ENCODE measurements around the gene ELAC1. TPM values are rescaled to one million over a fixed set of nuclear protein-coding genes. Genes with fewer than 3 reads are reported as not detected.

Gene ELAC1
- total RNA-seq, 1 experiment from 2014 or later: 8.2 TPM

DNA sequence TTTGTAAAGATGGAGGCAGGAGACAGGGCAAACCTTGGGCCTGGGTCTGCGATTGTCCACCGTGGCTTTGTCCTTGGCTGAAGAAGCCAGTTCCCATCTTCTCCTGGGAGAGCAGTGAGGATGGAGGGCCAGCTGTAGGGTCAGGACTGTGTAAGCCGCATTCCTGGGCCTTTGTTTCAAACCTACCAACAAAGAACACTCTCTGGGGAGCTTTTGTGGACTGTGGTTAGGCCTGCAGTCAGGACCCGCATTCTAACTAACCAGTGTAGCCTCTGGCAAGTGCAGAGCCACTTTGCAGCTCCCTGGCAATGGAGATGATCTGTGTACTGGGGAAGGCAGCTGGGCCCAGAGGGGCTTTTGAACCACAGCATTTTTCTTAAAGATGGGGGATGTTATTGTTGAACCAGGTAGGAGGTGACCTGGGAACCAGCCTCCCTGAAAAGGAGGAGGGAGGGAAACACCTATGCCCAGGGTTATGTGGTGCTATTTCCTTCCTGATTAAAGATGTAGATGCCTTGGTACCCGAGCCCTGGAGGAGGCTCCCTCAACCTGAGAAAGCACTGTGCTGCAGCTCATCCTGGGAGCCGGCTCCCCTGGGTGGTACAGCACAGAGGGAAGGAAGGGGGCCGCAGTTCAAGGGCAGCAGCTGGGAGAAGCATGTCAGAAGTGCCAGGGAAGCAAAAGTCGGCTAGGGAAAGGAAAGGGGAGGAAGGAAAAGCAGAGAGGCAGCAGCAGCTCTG lies 49.5 kb downstream of the ELAC1 start:
- H3K4me1 ChIP-seq (replicated peaks): no peaks in the 10 kb centered on the region
- no peaks in the 10 kb centered on the region for H3K9me3 ChIP-seq (replicated peaks)
- H3K27me3 ChIP-seq (replicated peaks): no peaks in the 10 kb centered on the region
- no peak overlapping the region for H3K27ac ChIP-seq
- H3K4me3 ChIP-seq: no peak overlapping the region
- H3K36me3 ChIP-seq: no peaks in the 10 kb centered on the region
- DNase-seq (ENCODE audit: low read depth in 1 of 2, low spot score in 2 of 2): no peak

DNA sequence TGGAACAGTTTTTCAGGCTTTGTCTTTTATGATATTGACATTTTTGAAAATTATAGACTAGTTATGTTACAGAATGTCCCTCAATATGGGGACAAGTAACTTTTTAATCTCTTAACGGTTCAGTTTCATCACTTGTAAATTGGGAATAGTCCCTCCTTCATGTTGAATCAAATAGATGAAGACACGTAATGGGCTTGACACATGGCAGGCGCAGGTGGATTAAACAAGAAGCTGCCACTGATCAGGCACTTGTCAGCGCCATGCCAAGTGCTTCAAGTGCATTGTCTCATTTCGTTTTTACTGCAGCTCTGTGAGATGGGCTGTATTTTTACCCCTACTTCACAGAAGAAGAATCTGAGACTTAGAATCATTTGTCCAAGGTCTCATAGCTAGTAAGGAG lies 52.7 kb downstream of the ELAC1 start:
- H3K27me3 ChIP-seq (replicated peaks): no peaks in the 10 kb centered on the region
- H3K36me3 ChIP-seq: peaks cover 6% of the 10 kb centered on the region; the same call in 1 of the 2 replicates
- no peak overlapping the region for H3K4me3 ChIP-seq
- no peaks in the 10 kb centered on the region for H3K9me3 ChIP-seq (replicated peaks)
- no peak for DNase-seq (ENCODE audit: low read depth in 1 of 2, low spot score in 2 of 2)
- H3K4me1 ChIP-seq (replicated peaks): no peaks in the 10 kb centered on the region
- no peak overlapping the region for H3K27ac ChIP-seq

DNA sequence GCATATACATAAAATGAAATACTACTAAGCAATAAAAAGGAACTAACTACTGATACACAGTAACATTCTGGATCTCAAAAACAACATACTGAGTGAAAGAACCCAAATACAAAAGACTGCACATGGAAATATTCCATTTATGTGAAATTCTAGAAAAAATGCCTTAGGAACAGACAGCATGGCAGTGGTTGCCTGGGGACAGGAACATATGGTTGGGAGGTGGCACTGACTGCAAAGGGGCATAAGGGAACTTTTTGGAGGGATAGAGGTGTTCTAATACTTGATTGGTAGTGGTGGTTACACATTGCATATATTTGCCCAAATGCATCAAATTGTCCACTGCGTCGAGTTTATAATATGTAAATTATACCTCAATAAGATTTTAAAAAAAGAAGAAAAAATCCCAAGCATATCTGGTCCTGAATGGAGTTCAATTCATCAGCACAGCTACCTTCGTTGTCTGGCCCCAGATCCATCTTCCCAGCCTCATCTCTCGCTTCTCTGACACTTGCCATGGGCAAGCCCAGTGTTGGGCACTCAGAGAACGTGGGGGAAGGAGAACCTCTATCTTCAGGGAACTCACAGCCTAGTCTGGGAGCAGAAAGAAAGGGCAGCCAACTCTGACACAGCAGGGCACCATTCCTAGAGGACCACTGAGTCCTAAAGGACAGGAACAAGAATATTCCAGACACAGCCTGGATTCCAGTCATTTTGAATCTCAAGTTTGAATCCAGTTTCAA lies 53.6 kb downstream of the ELAC1 start:
- H3K4me1 ChIP-seq (replicated peaks): no peaks in the 10 kb centered on the region
- DNase-seq (ENCODE audit: low read depth in 1 of 2, low spot score in 2 of 2): no peak
- no peaks in the 10 kb centered on the region for H3K27me3 ChIP-seq (replicated peaks)

GRCh38 chr18:51025512-51025911 lies 57.7 kb downstream of the ELAC1 start:
- Histone ChIP-seq H3K27ac (no peak overlapping the region), H3K9me3 (replicated peaks) (no peaks in the 10 kb centered on the region; the same call in 1 of the 2 replicates), H3K4me3 (no peak overlapping the region), H3K4me1 (replicated peaks) (0 out of 2 replicates have a peak, but pooled peaks cover 11% of the 10 kb centered on the region), H3K27me3 (replicated peaks) (no peaks in the 10 kb centered on the region), H3K36me3 (peaks cover 15% of the 10 kb centered on the region)
- DNase-seq (ENCODE audit: low read depth in 1 of 2, low spot score in 2 of 2): no peak

More for the DNA sequence above, 53.6 kb downstream of the ELAC1 start:
- Histone ChIP-seq H3K9me3 (replicated peaks) (no peaks in the 10 kb centered on the region), H3K4me3 (no peak overlapping the region), H3K36me3 (peaks cover 6% of the 10 kb centered on the region; the same call in 1 of the 2 replicates), H3K27ac (no peak overlapping the region)

DNA sequence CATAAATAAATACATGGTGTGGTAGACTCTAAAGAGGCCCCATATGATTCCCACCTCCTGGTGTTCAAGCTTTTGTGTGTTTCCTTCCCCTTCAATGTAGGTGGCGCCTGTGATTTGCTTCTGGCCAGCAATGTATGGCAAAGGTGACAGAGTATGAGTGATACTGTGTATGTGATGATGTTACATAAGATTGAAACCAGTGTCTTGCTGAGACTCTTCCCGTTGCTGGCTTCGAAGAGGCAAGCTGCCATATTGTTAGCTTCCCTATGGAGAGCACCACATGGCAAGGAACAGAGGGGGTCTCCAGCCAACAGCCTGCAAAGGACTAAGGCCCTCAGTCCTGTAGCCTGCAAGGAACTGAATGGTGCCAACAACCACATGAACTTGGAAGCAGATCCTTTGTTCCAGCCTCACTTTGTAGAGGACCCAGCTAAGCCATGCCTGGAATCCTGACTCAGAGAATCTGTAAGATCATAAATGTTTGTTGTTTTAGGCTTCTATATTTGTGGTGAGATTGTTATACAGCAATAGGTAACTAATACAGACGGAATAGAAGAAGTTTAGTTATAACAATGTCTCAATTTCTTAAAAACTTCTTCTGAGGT lies 60.5 kb downstream of the ELAC1 start:
- no peak overlapping the region for H3K27ac ChIP-seq
- H3K4me3 ChIP-seq: no peak overlapping the region
- no peaks in the 10 kb centered on the region for H3K27me3 ChIP-seq (replicated peaks)
- no peak for DNase-seq (ENCODE audit: low read depth in 1 of 2, low spot score in 2 of 2)
- peaks cover 25% of the 10 kb centered on the region for H3K36me3 ChIP-seq
- no peaks in the 10 kb centered on the region; the same call in 1 of the 2 replicates for H3K9me3 ChIP-seq (replicated peaks)
- peaks cover 11% of the 10 kb centered on the region; the same call in 1 of the 2 replicates for H3K4me1 ChIP-seq (replicated peaks)

- no peaks in the 10 kb centered on the region for H3K27me3 ChIP-seq (replicated peaks)
- H3K27ac ChIP-seq: peak overlapping the region; percentile 95
- peak overlapping the region; percentile 100 for H3K4me3 ChIP-seq
- peaks cover 27% of the 10 kb centered on the region for H3K36me3 ChIP-seq
- DNase-seq (ENCODE audit: low read depth in 1 of 2, low spot score in 2 of 2): no peak
- peaks cover 11% of the 10 kb centered on the region; the same call in 1 of the 2 replicates for H3K4me1 ChIP-seq (replicated peaks)
- H3K9me3 ChIP-seq (replicated peaks): no peaks in the 10 kb centered on the region; the same call in 1 of the 2 replicates
These were observed 61.5 kb downstream of the ELAC1 start for GRCh38 chr18:51029378-51029693.

- H3K27me3 ChIP-seq (replicated peaks): no peaks in the 10 kb centered on the region
- peak within 1 kb of the TSS; percentile 95 for H3K27ac ChIP-seq
- peak; percentile 95 to 97 for DNase-seq (ENCODE audit: low read depth in 1 of 2, low spot score in 2 of 2)
- peaks cover 29% of the 10 kb centered on the region for H3K36me3 ChIP-seq
- H3K9me3 ChIP-seq (replicated peaks): no peaks in the 10 kb centered on the region; the same call in 1 of the 2 replicates
- peaks cover 11% of the 10 kb centered on the region; the same call in 1 of the 2 replicates for H3K4me1 ChIP-seq (replicated peaks)
- H3K4me3 ChIP-seq: peak within 1 kb of the TSS; percentile 100
These were observed 62.1 kb downstream of the ELAC1 start, which contains the start of gene SMAD4 for GRCh38 chr18:51029694-51030536. Gene SMAD4, plus strand, starts transcription at chr18:51030213. Its CDS starts 16,834 bp downstream, at chr18:51047047.

DNA sequence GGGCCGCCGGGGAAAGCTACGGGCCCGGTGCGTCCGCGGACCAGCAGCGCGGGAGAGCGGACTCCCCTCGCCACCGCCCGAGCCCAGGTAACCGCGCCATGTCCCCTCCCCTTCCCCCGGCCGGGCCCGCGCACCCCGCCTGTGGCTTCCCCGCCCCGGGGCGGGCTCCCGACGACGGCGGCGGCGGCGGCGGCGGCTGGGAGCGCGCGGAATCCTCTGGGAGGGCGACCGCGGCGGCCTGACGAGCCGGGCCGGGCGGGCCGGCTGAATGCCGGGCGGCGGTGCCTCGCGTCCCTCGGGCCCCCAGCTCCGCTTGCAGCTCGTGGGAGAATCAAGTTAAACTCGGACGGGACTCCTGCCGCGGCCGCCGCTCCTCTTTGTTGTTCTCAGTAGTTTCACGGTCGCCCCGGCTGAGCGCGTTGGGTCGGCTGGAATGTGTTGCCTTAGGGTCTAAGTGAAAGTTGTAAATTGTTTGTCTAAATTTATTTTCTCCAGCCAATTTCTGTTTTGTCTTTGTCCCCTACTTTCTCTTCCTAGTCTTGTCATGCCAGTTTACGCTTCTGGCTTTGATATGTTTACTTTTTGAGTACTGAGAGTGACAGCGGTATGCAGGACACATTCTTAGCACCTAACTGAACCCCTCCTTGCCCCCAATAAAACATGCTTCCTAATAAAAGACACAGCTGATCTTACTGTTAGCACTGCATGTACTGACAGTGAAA lies 62.9 kb downstream of the ELAC1 start:
- DNase-seq (ENCODE audit: low read depth in 1 of 2, low spot score in 2 of 2): peak; percentile 57 to 59
- Histone ChIP-seq H3K27me3 (replicated peaks) (no peaks in the 10 kb centered on the region), H3K4me3 (peak overlapping the region; percentile 100), H3K4me1 (replicated peaks) (peaks cover 11% of the 10 kb centered on the region; the same call in 1 of the 2 replicates), H3K36me3 (peaks cover 29% of the 10 kb centered on the region), H3K9me3 (replicated peaks) (no peaks in the 10 kb centered on the region; the same call in 1 of the 2 replicates), H3K27ac (peak overlapping the region; percentile 95)

GRCh38 chr18:51032193-51032592 lies 64.4 kb downstream of the ELAC1 start:
- Histone ChIP-seq H3K36me3 (peaks cover 29% of the 10 kb centered on the region), H3K27ac (no peak overlapping the region), H3K9me3 (replicated peaks) (no peaks in the 10 kb centered on the region; the same call in 1 of the 2 replicates), H3K4me1 (replicated peaks) (peaks cover 11% of the 10 kb centered on the region; the same call in 1 of the 2 replicates), H3K27me3 (replicated peaks) (no peaks in the 10 kb centered on the region), H3K4me3 (no peak overlapping the region)
- no peak for DNase-seq (ENCODE audit: low read depth in 1 of 2, low spot score in 2 of 2)

DNA sequence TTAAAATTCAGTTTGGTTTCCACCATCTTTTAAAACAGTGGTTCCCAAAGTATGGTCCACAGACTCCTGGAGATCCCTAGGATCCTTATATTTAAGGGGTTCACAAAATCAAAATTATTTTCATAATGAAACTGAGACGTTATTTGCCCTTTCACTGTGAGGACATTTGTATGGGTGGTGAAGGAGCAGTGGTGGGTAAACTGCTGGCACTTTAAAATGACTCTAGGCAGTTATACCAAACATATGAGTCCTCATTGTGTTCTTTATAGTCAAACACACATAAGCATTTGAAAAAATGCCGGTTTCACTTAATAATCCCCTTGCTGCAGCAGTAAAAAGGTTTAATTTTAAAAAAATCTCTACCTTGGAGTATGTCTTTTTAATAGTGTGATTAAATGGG lies 69.4 kb downstream of the ELAC1 start:
- Histone ChIP-seq H3K27me3 (replicated peaks) (no peaks in the 10 kb centered on the region), H3K4me3 (no peak overlapping the region), H3K36me3 (peaks cover 17% of the 10 kb centered on the region; the same call in 1 of the 2 replicates), H3K9me3 (replicated peaks) (no peaks in the 10 kb centered on the region), H3K27ac (no peak overlapping the region), H3K4me1 (replicated peaks) (no peaks in the 10 kb centered on the region)
- no peak for DNase-seq (ENCODE audit: low read depth in 1 of 2, low spot score in 2 of 2)
